HG02763 (cell line): ENCODE results near the gene RNF214.

ENCODE experiments used
- ATAC-seq: cut with Tn5 transposase; IDR thresholded peaks from one replicate; pipeline ENCODE4 v1.9.1; 2021; ENCODE audit warnings: mild to moderate bottlenecking, moderate library complexity; ENCODE audit not compliant: unreplicated experiment

RNF214 gene

DNA sequence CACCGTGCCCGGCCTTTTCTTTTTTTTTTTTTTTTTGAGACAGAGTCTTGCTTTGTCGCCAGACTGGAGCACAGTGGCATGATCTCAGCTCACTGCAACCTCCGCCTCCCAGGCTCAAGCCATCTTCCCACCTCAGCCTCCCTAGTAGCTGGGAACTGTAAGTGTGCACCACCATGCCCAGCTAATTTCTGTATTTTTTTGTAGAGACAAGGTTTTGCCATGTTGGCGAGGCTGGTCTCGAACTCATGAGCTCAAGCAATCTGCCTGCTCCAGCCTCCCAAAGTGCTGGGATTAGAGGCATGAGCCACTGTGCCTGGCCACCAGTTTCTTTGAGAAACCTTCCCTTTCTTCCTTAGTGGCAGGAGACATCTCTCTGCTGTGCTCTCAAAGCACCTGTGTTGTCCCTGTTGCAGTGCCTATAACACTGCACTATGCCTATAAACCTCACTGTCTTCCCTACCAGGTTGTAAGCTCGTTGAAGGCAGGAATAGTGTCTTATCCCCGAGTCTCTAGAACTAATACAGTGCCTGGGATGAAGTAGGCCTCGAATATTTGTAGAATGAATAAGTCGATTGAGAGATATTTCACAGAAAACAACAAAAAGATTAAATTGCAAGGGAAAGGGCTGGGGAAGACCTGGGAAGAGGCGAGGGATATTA lies 19.6 kb upstream of the RNF214 start:
- ATAC-seq, result no peak

DNA sequence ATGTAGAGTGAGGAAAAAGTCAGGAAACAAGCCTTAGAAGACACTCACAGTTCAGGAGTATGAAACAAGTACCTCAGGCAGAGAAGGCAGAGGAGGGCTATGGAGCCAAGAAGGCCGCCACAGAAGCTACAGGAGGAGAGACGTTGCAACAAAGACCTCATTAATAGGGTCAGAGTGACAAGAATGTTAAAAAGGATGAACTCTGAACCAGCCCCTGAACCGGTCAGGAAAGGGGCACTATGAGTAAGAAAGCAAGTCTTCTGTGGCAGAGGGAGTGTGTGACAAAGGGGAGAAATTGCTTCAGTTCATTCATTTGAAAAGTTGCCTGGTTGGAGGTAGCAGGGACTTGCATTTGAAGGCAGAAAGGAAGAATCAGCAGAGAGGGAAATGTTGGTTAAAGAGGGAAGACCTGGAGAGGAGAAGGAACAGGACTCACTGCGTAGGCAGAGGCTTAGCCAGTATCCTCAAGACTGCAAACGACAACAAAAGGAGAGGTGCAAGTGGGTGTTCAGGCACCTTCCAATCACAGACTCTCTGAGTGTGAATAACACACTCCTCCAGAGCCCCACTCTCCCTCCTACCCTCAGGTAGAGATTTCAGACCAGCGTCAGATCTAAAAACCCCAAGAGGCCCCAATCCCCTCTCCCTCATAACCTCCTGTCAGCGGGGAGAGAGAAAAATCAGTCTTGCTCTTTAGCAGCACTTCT lies 17.9 kb upstream of the RNF214 start:
- no peak for ATAC-seq

DNA sequence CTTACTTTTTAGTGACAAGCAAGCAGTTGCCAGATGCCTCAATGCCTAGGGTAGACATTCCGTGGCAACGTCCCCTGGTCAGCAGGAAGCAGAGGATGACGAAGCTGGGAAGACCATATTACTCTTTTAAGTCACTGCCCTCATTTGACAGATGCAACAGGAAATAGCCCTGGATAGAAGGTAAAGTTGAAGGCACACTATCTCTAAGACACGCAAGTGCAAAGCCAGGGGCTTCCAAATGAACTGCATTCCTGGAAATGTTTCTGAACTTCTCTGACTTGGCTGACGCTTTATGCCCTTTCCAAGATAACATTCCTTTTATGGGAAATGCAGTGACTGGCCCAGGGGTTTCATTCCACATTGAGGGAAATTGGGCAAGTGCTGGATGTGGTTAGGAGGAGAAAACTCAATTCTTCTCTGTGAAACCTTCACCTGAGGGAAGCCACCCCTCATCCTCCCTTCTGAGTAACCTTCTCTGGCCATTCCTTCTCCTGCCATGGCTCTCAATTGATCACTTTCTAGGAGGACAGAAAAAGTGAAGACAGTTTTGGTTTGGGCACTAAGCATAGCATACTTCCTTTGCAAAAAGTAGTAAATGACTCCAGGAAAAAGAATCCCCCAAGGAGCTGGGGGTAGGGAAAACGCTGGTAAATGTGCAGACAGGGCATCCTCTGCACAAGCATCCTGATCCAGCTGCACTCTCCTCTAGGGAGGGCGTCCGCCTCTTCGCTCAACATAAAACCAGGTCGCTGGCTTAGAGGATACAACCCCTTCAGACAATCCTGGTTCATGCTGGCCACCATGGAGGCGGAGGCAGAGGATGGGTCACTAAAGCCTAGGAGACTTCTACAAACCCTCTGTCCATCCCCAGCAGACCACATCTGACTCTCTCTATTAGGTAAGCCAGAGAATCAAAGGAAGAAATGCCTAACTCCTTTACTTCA lies 15.1 kb upstream of the RNF214 start:
- ATAC-seq, result no peak

DNA sequence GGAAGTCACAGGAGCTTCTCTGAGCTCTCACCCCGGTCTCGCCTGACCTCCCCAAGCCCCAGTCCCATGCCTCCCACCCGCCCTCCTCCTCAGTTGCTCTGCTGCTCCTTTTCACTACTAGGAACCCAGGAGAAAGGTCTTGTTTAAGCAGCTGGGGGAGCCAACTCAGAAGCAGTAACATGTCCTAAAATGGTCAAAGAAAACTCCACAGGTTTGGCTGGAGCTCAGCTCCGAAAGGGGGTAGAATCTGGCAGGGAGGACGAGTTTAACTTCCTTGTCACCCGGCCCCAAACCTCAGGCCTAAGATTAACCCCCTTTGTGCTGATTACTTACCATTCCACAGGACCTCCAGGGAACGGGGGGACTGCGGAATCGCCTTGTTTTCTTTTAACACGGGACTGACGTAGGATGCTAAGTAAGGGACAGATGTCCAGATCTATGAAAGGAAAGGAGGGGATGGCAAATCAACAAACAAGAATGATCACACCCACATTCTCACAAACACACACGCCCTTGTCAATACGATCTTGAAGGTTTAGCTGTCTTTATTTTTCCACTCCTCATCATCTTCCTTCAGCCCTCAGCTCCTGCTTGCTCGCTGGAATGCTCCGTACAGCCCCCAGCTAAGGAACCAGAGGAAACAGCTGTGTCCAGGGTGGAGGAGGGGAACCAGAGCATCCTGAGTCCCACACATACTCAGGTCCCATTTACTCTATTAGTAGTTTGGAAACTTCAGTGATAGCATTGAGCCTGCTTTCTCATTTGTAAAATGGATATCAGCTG lies 14.1 kb upstream of the RNF214 start:
- no peak for ATAC-seq

DNA sequence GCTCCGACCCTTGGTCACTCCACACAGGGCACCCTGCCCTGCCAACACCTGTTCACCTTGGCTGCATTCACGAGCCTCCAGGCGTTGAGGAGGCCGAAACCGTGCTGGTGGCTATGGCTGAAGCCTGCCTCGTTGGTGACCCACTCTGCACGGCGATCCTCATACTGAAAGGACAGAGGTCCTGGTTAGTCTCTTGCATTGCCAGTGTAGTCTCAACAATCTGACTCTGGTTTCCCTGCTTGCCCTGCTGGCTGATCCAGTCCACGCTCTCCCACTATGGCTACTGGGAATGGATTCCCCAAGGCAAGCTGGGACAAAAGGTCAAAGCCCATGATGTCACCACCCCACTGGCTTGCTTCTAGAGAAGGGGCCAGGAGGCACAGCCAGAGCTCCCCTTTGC lies 13.5 kb upstream of the RNF214 start:
- ATAC-seq, result no peak

DNA sequence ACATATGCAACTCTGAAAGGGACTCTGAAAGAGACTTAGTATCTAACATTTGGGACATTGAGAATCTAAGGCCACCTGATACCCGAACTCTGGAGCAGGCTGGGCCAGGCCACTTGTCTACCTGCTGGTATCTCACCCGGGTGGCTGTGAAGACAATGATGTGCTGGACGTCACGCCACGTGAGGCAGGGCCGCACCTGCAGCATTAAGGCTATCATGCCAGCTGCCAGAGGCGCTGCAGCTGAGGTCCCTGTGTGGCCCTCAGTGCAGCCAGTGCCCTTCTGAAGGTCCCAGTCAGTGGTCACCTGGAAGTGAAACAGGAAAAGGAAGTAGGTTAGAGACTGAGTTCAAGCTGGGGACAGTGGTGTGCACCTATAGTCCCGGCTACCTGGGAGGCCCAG lies 13.0 kb upstream of the RNF214 start:
- ATAC-seq, result no peak

DNA sequence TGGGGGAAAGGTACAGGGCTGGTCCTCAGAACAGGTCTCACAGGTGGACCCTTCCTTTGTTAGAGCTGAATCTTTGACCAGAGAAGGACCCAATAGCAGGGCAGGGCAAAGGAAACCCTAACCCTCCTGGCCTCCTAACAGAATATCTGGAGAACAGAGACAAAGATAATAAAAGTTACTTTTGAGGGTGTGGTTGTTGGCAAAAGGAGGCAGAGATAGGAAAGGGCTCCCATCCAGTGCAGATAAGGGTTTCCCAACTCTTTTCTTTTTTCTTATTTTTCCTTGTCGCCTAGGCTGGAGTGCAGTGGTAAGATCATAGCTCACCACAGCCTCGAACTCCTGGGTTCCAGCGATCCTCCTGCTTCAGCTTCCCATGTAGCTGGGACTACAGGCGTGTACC lies 12.5 kb upstream of the RNF214 start:
- ATAC-seq, result no peak

DNA sequence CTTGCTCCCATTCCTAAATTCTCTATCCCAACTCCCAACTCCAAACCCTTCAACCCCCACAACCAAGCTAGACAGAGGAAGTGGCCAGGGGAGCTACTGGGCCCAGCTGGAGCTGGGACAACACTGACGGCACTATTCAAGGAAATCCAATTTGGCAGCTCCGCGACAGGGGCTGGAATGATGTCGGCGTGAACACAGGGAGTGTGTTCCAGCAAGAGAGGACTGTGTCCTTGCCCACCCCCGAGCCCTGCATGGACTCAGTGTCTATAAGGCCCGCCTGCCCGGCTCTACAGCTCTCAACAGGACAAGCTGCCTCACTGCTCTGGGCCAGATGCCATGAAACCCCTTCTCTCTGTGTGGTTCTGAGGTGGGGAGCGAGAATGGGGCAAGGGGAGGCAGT lies 11.9 kb upstream of the RNF214 start:
- ATAC-seq, result no peak

DNA sequence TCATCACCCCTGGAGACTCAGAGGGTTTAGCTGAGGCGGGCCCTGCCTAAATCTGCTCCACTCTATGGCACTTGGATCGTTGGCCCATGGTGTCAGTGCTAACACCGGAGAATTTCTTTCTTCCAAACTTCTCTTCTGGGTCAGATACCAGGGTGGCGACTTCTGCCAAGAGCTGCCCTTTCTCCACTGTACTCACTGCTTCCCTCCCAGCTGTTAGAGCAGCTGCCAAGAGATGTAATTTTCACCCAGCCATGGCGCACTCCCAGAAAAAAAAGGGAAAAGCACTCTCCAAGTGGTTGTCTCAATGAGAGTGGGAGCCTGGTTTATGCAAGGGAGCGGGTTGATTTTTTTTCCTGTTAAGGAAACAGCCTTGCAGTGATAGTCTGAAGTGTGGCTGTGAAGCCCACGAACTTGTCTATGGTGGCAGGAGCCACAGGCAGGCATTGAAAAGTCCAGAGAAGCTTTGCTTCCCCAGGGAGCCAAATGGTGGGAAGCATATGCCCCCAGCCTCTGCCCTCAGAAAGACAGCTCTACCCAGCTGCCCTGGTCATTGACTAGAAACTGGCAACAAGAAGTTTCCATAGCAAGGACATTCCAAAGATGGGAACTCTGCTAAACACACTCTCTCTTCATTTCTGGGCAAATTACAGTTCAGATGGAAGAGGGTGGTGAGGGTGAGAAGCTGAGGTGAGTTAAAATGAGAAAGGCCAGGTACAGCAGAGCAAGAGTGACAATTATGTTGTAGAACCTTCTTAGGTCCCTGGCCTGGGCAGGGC lies 11.3 kb upstream of the RNF214 start:
- no peak for ATAC-seq

DNA sequence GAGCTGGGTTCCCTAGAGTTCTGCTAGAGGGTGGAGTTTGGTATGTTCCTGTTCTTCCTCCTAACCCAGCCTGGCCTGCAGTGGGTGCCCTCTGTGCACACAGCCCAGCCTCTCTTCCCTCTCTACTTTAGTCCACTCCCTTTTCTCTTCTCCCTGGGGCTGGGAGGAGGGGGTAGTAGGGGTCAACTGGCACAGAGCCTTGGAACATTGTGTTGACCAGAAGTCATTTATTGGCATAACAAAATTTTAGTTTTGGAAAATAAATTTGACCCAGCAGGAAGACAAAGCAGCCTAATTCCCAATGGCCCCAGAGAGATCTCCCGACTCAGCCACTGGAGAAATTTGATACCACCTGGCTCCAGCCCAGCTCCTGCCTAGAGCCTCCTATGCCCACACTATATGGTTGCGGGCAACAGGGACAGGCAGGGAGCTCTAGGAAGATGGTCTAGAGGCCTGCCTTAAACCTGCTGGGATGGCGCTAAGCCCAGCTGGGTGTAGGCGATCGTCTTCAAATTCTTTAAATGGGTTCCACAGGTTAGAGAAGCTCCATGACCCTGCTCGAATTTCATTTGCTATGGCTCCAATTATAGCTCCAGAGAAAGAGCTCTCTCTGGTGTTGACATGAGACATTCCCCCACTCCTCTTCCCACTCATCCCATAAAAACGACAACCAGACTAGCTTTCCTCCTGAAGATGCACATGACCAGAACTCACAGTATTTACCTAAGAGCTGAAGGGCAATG lies 10.5 kb upstream of the RNF214 start:
- no peak for ATAC-seq

GRCh38 chr11:117222991-117223740 lies 9.3 kb upstream of the RNF214 start:
- no peak for ATAC-seq

DNA sequence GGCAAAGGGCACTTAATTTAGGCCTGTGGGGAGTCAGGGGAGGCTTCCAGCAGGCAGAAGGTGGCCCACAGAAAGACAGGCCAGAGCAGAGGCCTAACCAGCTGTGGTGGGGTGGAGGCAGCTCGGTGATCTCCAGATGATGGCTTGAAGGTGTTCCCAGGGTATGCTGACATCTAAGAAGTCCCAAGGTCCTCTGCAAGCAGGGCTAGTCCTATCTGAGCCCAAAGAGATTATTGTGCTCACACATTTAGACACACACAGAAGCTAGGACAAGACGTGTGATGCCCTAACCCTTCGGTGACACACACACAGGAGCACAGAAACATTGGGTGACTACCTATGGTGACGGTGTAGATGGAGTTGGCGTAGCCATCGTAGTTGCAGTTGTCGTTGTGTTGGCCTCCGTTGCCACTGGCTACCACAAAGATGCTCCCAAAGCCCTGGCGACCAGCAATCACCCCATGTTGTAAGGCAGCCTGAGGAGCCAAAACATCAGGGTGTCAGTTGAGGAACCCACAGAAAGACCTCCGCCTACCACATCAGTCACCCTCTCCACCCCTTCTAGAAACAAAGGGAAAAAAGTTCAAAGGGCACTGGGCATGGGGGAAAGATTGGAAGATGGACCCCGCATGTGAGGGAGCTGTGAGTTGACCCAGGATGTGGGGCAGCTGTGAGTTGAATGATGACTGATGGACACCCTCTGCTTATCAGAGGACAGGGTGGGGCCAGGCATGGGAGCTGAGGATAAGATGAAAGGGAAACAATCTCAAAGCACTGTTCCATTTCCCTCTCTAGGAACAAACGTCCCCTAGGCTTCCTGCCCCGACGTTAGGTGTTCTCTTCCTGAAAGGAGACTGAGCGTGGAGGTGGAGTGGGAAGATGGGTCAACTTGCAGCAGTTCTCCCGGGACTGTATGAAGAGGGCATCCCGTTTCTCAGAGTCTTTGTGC lies 8.5 kb upstream of the RNF214 start:
- no peak for ATAC-seq

DNA sequence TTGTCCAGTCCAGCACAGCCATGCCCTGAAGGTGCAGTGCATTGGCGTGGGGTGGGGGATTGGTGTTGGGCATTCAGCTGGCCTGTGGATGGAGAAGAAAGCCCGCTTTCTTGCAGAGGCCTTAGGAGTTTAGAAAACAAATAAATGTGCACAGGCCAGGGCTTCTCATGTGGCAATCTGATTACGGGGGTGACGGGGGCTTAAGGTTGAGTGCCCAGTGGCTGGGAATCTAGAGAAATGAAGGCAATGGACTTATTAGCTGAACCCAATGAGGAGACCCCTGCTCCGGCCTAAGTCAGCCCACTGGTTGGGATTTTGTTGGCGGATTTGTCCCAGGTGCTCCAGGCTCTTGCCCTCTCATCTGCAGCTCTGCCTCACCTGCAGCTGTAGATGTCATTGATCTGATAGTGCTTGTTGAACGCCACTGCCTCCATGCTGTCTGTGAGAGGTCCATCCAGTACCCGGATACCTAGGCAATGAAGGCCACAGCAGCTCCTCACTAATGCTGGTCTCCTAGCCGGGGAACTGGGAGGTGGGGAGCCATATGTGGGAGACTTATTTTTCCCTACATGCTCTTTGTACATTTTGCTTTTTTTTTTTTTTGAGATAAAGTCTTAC lies 6.8 kb upstream of the RNF214 start:
- ATAC-seq, result no peak

DNA sequence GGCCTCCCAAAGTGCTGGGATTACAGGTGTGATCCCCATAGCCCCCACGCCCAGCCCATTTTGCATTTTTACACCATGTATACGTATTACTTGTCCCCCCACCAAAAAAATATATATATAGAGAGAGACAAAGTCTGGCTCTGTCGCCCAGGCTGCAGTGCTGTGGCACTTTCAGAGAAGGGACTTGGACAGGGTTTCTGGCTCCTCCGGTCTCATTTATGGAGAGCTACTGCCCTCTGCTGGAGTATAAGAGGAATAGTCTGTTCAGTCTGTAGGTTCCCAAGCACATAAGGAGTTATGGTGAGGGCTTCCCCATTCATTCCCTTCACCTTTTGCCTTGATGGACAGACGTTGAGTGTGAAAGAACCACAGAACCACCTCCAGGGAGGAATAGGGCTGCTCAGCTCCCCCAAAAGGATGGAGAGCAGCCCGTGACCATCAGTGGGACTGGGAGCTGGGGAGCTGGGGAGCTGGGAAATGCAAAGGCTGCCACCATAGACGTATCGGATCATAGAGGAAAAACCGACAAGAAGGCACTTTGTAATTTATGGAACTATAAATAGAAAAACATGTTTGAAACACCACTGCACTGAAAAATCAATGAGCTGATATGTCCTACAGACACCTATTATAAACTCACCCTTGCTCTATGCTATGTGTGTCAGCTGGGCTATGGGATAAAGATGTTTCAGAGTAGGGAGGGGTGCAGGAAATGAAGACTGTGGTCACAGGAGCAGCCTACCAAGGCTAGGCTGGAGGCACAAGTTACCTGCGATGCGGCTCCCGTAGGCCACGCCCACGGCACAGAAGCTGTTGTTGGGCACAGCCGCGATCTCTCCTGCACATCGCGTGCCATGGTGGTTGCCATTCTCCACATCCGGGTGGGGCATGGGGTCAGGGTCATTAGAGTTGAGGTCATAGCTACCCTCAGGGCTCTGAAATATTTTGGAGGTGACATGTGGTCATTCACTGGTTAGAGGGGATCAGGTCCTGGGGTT lies 5.8 kb upstream of the RNF214 start:
- ATAC-seq, result no peak

GRCh38 chr11:117228091-117228490 lies 4.4 kb upstream of the RNF214 start:
- ATAC-seq, result no peak

- no peak for ATAC-seq
Observed at GRCh38 chr11:117229411-117229810, 3.1 kb upstream of the RNF214 start.
